DMS53 treated with DMSO at 0.1 percent for 48 hours (cell line): Measurements from ENCODE around the gene SACM1L.
"Not testable (repeated sequence)": the region's sequence is repeated elsewhere in the genome, so short reads cannot be mapped to it uniquely, and the experiment has no call there.

ENCODE experiments used
- DNase-seq: peaks from one replicate; lab custom pipeline; 2025; ENCODE audit not compliant: unreplicated experiment; lab: John Stamatoyannopoulos, UW

Gene SACM1L

GRCh38 chr3:45666757-45667431 is 22.3 kb upstream of the SACM1L start:
- DNase-seq, result no peak

GRCh38 chr3:45667569-45667934 is 21.6 kb upstream of the SACM1L start:
- no peak for DNase-seq

GRCh38 chr3:45670436-45670835 is 18.8 kb upstream of the SACM1L start:
- no peak for DNase-seq

GRCh38 chr3:45670991-45671390 is 18.2 kb upstream of the SACM1L start:
- DNase-seq, result no peak

- no peak for DNase-seq
These were observed 15.9 kb upstream of the SACM1L start for GRCh38 chr3:45673273-45673672.

- DNase-seq, result no peak
These were observed 12.7 kb upstream of the SACM1L start for GRCh38 chr3:45676325-45677032.

GRCh38 chr3:45677033-45677446 is 12.2 kb upstream of the SACM1L start:
- DNase-seq, result no peak

GRCh38 chr3:45677841-45678240 is 11.4 kb upstream of the SACM1L start:
- no peak for DNase-seq

- no peak for DNase-seq
These were observed 9.4 kb upstream of the SACM1L start for GRCh38 chr3:45679805-45680204.

GRCh38 chr3:45681221-45681620 is 8.0 kb upstream of the SACM1L start:
- DNase-seq, result no peak

GRCh38 chr3:45681846-45682245 is 7.3 kb upstream of the SACM1L start:
- no peak for DNase-seq

GRCh38 chr3:45682311-45682710 is 6.9 kb upstream of the SACM1L start:
- no peak for DNase-seq

- DNase-seq, result no peak
These were observed 6.4 kb upstream of the SACM1L start for GRCh38 chr3:45682786-45683185.

GRCh38 chr3:45683417-45684326 is 5.5 kb upstream of the SACM1L start:
- no peak for DNase-seq

GRCh38 chr3:45684327-45684892 is 4.8 kb upstream of the SACM1L start:
- no peak for DNase-seq

- not testable (repeated sequence) for DNase-seq
These were observed 3.5 kb upstream of the SACM1L start for GRCh38 chr3:45685722-45686121.

- DNase-seq, result no peak
These were observed 2.3 kb upstream of the SACM1L start for GRCh38 chr3:45686850-45687249.

- DNase-seq, result no peak
These were observed 1.4 kb upstream of the SACM1L start for GRCh38 chr3:45687828-45688193.

- DNase-seq, result no peak
These were observed 858 bp upstream of the SACM1L start for GRCh38 chr3:45688194-45688881.

- no peak for DNase-seq
These were observed 570 bp downstream of the SACM1L start for GRCh38 chr3:45689787-45690145.
